ENCODE results near the gene PACRG.

- TF ChIP-seq POLR2A (IDR thresholded peaks at IDR 0.05) (no peak), CTCF (IDR thresholded peaks at IDR 0.05) (no peak)
Observed at GRCh38 chr6:162913206-162913605, 185.4 kb downstream of the PACRG start.

All from testis (tissue), 2 donors.